ENCODE measurements around the gene ME3. TPM values are rescaled to one million over a fixed set of nuclear protein-coding genes. Genes with fewer than 3 reads are reported as not detected.

ME3 gene
- polyA plus RNA-seq, 2 of the 4 experiments (the other 2 are of a cell fraction), result 19.7 to 22.3 TPM

DNA sequence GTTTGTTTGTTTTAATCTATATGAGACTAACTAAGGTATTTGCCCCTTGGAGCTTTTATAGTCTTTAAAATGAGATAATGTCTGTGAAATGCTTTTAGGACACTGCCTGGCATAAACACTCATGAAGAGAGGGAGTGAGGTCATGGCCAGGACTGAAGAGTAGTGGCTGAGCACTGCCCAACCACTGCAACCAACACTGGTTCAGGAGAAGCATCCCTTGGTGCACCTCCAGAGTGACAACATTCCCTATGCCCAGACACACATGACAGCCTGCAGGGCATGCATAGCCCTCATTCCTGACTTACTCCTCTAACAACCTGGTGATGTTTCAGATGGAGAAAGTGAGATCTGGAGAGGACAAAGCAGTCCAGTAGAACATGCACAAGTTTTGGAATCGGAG, 36.1 kb downstream of the ME3 start (continued):
- TF ChIP-seq CTCF (IDR thresholded peaks at IDR 0.05) (no peak), TP53 (CRISPR knock-in tag; IDR thresholded peaks at IDR 0.05) (no peak)

- DNase-seq (ENCODE audit: low read depth in 1 of 2, low spot score in 1 of 2), result peak; percentile 82 to 89
- Histone ChIP-seq H3K4me3 (no peak overlapping the region), H3K4me2 (peak overlapping the region; percentile 64), H3K4me1 (peaks cover 29% of the 10 kb centered on the region), H3K9me3 (no peaks in the 10 kb centered on the region), H3K27ac (peak overlapping the region; percentile 69 to 88)
- ChIA-PET POLR2A (no interaction called here), CTCF (interaction anchor here (0.6 to 1.5 kb wide), 8 partner anchors 11 to 175 kb away, joined by 3 to 5 read pairs (median 3); no protein-coding TSS in a partner anchor)
- WGBS (ENCODE audit: missing lambda C conversion rate), result 19% methylated on average over 6 of the region's 6 CpGs
- ATAC-seq, result peak; percentile 98
- peak; percentile 23 for FAIRE-seq
- TF ChIP-seq FOSB (CRISPR knock-in tag; IDR thresholded peaks at IDR 0.05) (no peak), FOSL2 (IDR thresholded peaks at IDR 0.05) (peak; percentile 54), FOSL2 (CRISPR knock-in tag; IDR thresholded peaks at IDR 0.05) (peak; percentile 91), MAZ (IDR thresholded peaks at IDR 0.05; ENCODE audit: borderline replicate concordance, low read depth, low read length) (no peak), NPAS2 (CRISPR knock-in tag; IDR thresholded peaks at IDR 0.05; ENCODE audit: borderline replicate concordance) (no peak), GATA3 (IDR thresholded peaks at IDR 0.05; ENCODE audit: borderline replicate concordance) (0 out of 2 replicates have a peak, but pooled peaks have one; percentile 43), RAD21 (conservative IDR thresholded peaks at IDR 0.05 in 1 of 2, IDR thresholded peaks at IDR 0.05 in 1 of 2) (peak; percentile 78 to 80), RARB (CRISPR knock-in tag; IDR thresholded peaks at IDR 0.05) (no peak), CTCF (IDR thresholded peaks at IDR 0.05) (peak; percentile 53), RNF2 (IDR thresholded peaks at IDR 0.05; ENCODE audit: borderline replicate concordance, low read depth) (no peak), NFE2L2 (conservative IDR thresholded peaks at IDR 0.05; ENCODE audit: low read length) (no peak), HOXA7 (CRISPR knock-in tag; IDR thresholded peaks at IDR 0.05) (no peak), CEBPB (IDR thresholded peaks at IDR 0.05) (no peak), SMC3 (IDR thresholded peaks at IDR 0.05) (peak; percentile 77), JUNB (IDR thresholded peaks at IDR 0.05) (0 out of 2 replicates have a peak, but pooled peaks have one; percentile 41), POLR2AphosphoS2 (conservative IDR thresholded peaks at IDR 0.05; ENCODE audit: low read length) (no peak), EHF (CRISPR knock-in tag; IDR thresholded peaks at IDR 0.05) (0 out of 2 replicates have a peak, but pooled peaks have one; percentile 13), JUN (IDR thresholded peaks at IDR 0.05) (0 out of 5 replicates have a peak, but pooled peaks of 1 of the 2 experiments have one; percentile 27), KDM1A (IDR thresholded peaks at IDR 0.05; ENCODE audit: low read depth) (no peak)
- TF ChIP-seq, protein P1, sequence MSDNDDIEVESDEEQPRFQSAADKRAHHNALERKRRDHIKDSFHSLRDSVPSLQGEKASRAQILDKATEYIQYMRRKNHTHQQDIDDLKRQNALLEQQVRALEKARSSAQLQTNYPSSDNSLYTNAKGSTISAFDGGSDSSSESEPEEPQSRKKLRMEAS (IDR thresholded peaks at IDR 0.05), result peak; percentile 65; the same call in 1 of the 2 replicates
- TF ChIP-seq, protein P2, sequence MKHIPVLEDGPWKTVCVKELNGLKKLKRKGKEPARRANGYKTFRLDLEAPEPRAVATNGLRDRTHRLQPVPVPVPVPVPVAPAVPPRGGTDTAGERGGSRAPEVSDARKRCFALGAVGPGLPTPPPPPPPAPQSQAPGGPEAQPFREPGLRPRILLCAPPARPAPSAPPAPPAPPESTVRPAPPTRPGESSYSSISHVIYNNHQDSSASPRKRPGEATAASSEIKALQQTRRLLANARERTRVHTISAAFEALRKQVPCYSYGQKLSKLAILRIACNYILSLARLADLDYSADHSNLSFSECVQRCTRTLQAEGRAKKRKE (CRISPR knock-in tag; IDR thresholded peaks at IDR 0.05; ENCODE audit: low read depth), result 0 out of 2 replicates have a peak, but pooled peaks have one; percentile 18
Measured at GRCh38 chr11:86632499-86633269, 39.7 kb downstream of the ME3 start.

All from A549 (cell line).